K562 (cell line): ENCODE results near the gene NEDD4L. TPM values are rescaled to one million over a fixed set of nuclear protein-coding genes. Genes with fewer than 3 reads are reported as not detected.

Experiments
- ATAC-seq: fragments of 200-7000 bp; cut with Tn5 transposase; 3 replicates; pipeline ENCODE4 v1.9.1; 2020; ENCODE audit warnings: moderate library complexity
- BruUV-seq: library from RNA; stranded (reverse); fragments of 400-500 nt; replicated peaks from 2 replicates; lab custom pipeline; 2021; lab: Mats Ljungman, UMichigan
- CTCF ChIA-PET: fragments of 300-600 bp; formaldehyde crosslinking; extraction: SDS; loops from one replicate; lab custom pipeline; 2021; ENCODE audit warnings: low intra/inter-chr PET ratio; lab: Yijun Ruan, JAX
- POLR2A ChIA-PET: fragments of 300-600, 350-650 bp; sonication (Branson Sonifier 250); formaldehyde crosslinking; extraction: SDS; loops from one replicate; lab custom pipeline; 2021; ENCODE audit warnings: antibody characterized with exemption, inconsistent platforms; lab: Yijun Ruan, JAX
- DNase-seq, 4 experiments: peaks; one replicate each; pipeline versions ENCODE4 v3.0.0 to v3.0.0-alpha.2; 2011 to 2018; ENCODE audit warnings: low spot score in 3 of 4, mixed read lengths in 3 of 4; ENCODE audit errors: extremely low read depth in 1 of 4
- FAIRE-seq: peaks from 2 replicates; lab custom pipeline; 2011; peaks lifted over from hg19 to GRCh38; lab: Jason Lieb, UNC
- H2AFZ ChIP-seq: 2 replicates; pipeline ENCODE4 v1.6.0; 2011; ENCODE audit warnings: low read depth, low read length, control low read depth, inconsistent platforms
- H3K27ac ChIP-seq: fragments of 200-600 bp; 3 replicates; pipeline ENCODE4 v1.8.0; 2011; ENCODE audit warnings: low read depth, mild to moderate bottlenecking, control low read depth, inconsistent platforms, low read length, moderate library complexity, mixed read lengths; ENCODE audit errors: extremely low read depth
- H3K27me3 ChIP-seq, 2 experiments: fragments of 300-600 bp in 1 of 2; 2 replicates in 1 of 2; 3 replicates in 1 of 2; pipeline versions ENCODE4 v1.6.0 to v1.8.0; 2011; ENCODE audit warnings: inconsistent platforms in 2 of 2, low read length in 2 of 2, mild to moderate bottlenecking in 1 of 2, mixed read lengths in 1 of 2, moderate library complexity in 1 of 2; ENCODE audit not compliant: control insufficient read depth in 2 of 2, insufficient read depth in 2 of 2
- H3K36me3 ChIP-seq: fragments of 300-600 bp; 3 replicates; pipeline ENCODE4 v1.8.0; 2011; ENCODE audit warnings: mild to moderate bottlenecking, low read length, inconsistent platforms; ENCODE audit not compliant: control insufficient read depth, insufficient read depth
- H3K4me1 ChIP-seq, 2 experiments: fragments of 200-600 bp in 1 of 2; replicated peaks in 1 of 2; 2 replicates in 1 of 2; 3 replicates in 1 of 2; pipeline versions ENCODE4 v1.5.1 to v1.8.0; 2011; ENCODE audit warnings: inconsistent platforms in 2 of 2, low read length in 2 of 2, mild to moderate bottlenecking in 1 of 2, mixed read lengths in 1 of 2, moderate library complexity in 1 of 2; ENCODE audit not compliant: control insufficient read depth in 2 of 2, insufficient read depth in 2 of 2
- H3K4me2 ChIP-seq: 2 replicates; pipeline ENCODE4 v1.6.1; 2011; ENCODE audit warnings: low read length, control low read depth, inconsistent platforms, mixed read lengths; ENCODE audit not compliant: insufficient read depth
- H3K4me3 ChIP-seq: fragments of 200-600 bp; sonication (generic), shearing (Covaris generic); 2 replicates; pipeline ENCODE4 v1.5.1; 2016; ENCODE audit warnings: control low read depth, inconsistent platforms
- H3K79me2 ChIP-seq: fragments of 200-600 bp; 3 replicates; pipeline ENCODE4 v1.8.0; 2011; ENCODE audit warnings: low read length, inconsistent platforms; ENCODE audit not compliant: control insufficient read depth, insufficient read depth
- H3K9ac ChIP-seq, 2 experiments: 2 replicates each; pipeline versions ENCODE4 v1.6.0 to v1.6.1; 2011; ENCODE audit warnings: low read depth in 2 of 2, low read length in 2 of 2, control low read depth in 1 of 2, inconsistent platforms in 1 of 2, mild to moderate bottlenecking in 1 of 2, mixed read lengths in 1 of 2; ENCODE audit not compliant: insufficient read depth in 1 of 2
- H3K9me1 ChIP-seq: one replicate; pipeline ENCODE4 v1.6.0; 2011; ENCODE audit warnings: inconsistent platforms, mild to moderate bottlenecking, low read length, moderate library complexity; ENCODE audit not compliant: control insufficient read depth, insufficient read depth
- H3K9me3 ChIP-seq: replicated peaks from 2 replicates; pipeline ENCODE4 v1.5.1; 2011; ENCODE audit warnings: low read depth, low read length, inconsistent platforms; ENCODE audit not compliant: control insufficient read depth, insufficient read depth
- H4K20me1 ChIP-seq: replicated peaks from 2 replicates; pipeline ENCODE4 v1.6.1; 2011; ENCODE audit warnings: low read length, inconsistent platforms, mixed read lengths; ENCODE audit not compliant: control insufficient read depth, insufficient read depth
- RCOR1 ChIP-seq, 2 experiments: IDR thresholded peaks; 2 replicates each; pipeline ENCODE4 v1.6.1; 2012; ENCODE audit warnings: low read depth in 2 of 2, low read length in 2 of 2, borderline replicate concordance in 1 of 2, improper control_type of control experiment in 1 of 2
- WGBS: fragments of 100-300 bp; shearing (Covaris generic); methylation state at CpG from one replicate; pipeline ENCODE4 v1.1.6; 2016; ENCODE audit warnings: low coverage, mixed read lengths; ENCODE audit not compliant: insufficient coverage; ENCODE audit errors: missing lambda C conversion rate; 5-methylcytosine and 5-hydroxymethylcytosine counted together
- in situ Hi-C: fragments of 300-500 bp; cut with MboI; formaldehyde crosslinking; loops from 4 replicates; pipeline ENCODE4 v1.15.0; 2018; ENCODE audit warnings: inconsistent platforms, mixed read lengths
- intact Hi-C: fragments of 100-400 bp; cut with micrococcal nuclease; formaldehyde crosslinking; loops from 2 replicates; pipeline ENCODE4 v1.14.2; 2022
- polyA plus RNA-seq, 8 experiments: library from polyadenylated mRNA; depleted of rRNA in 4 of 8; stranded (reverse) in 5 of 8; unstranded in 3 of 8; fragments of >200 nt; fragmentation: Nextera tagmentation in 2 of 8; fragmentation: Illumina TruSeq in 1 of 8; extraction: Ambion mirVana in 2 of 8; extraction: Trizol in 1 of 8; gene quantifications; 2 replicates each; pipeline versions ENCODE4 v1.2.1 to v1.2.3, GENCODE V29; 2011 to 2014; ENCODE audit warnings: inconsistent platforms in 1 of 8, missing spikeins in 1 of 8
- total RNA-seq, 7 experiments: library from RNA; depleted of rRNA in 6 of 7; stranded (reverse); fragments of >200 nt in 6 of 7; fragmentation: Illumina TruSeq in 2 of 7; extraction: Trizol in 2 of 7; gene quantifications; 2 replicates each; pipeline versions ENCODE4 v1.2.1 to v1.2.3, GENCODE V29; 2011 to 2021; ENCODE audit warnings: low replicate concordance in 1 of 7
- TF ChIP-seq, protein P1 (sequence below), 2 experiments: fragments of 450-650 bp in 1 of 2; sonication (generic) in 1 of 2; formaldehyde crosslinking in 1 of 2; IDR thresholded peaks in 1 of 2; conservative IDR thresholded peaks in 1 of 2; 2 replicates each; pipeline versions ENCODE4 v1.6.1 to v1.8.1; 2016 to 2023; ENCODE audit warnings: mild to moderate bottlenecking in 2 of 2, moderate library complexity in 2 of 2, inconsistent platforms in 1 of 2, missing genetic modification reagents in 1 of 2

Gene NEDD4L
- total and polyA plus RNA-seq, 9 of the 15 experiments (the other 6 are each of a cell fraction or from before 2014, with no cell fraction given), result 8.1 to 33.4 (median 19.9) TPM

DNA sequence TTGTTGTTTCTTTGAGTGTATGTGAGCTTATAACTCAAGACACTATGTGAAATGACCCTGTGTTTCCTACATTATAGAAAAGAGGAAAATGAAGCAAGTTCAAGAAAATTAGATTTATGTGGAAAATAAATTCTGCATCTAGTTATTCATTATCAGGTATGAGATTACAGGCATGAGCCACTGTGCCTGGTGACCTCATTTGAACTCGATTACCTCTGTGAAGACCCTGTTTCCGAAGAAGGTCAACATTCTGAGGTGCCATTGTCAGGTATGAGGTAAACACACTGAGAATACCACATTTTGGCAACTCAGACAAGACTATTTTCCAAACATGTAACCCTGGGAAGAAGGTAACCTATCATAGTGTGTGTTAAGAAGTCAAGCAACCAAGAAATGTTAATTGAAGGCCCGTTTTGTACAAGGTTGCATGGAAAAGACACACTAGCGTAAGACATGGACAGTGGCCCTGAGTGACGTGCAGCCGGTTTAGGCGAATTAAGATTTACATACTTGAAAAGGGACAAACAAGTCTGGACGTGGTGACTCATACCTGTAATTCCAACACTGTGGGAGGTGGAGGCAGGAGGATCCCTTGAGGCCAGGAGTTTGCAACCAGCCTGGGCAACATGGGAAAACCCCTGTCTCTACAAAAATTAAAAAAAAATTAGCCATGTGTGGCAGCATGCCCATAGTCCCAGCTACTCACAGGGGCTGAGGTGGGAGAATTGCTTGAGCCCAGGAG, 186.6 kb downstream of the NEDD4L start:
- ATAC-seq, result no peak

More for the DNA sequence above, 186.6 kb downstream of the NEDD4L start:
- Histone ChIP-seq H2AFZ (no peak overlapping the region), H3K4me1 (no peaks in the 10 kb centered on the region; a peak in 1 of 5 replicates), H3K9ac (no peak overlapping the region), H3K36me3 (peaks cover 3% of the 10 kb centered on the region; the same call in 1 of the 3 replicates), H3K27ac (no peak overlapping the region), H3K9me1 (no peaks in the 10 kb centered on the region), H3K4me3 (no peak overlapping the region), H3K27me3 (no peaks in the 10 kb centered on the region), H4K20me1 (no peaks in the 10 kb centered on the region; the same call in 1 of the 2 replicates), H3K4me2 (no peak overlapping the region), H3K79me2 (peaks cover 9% of the 10 kb centered on the region), H3K9me3 (no peaks in the 10 kb centered on the region)
- FAIRE-seq (no peak), DNase-seq (no peak)
- CTCF ChIA-PET, result no interaction called here
- BruUV-seq, result no TSS peak
- POLR2A ChIA-PET, result no interaction called here
- TF ChIP-seq, protein P1, sequence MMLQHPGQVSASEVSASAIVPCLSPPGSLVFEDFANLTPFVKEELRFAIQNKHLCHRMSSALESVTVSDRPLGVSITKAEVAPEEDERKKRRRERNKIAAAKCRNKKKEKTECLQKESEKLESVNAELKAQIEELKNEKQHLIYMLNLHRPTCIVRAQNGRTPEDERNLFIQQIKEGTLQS (IDR thresholded peaks at IDR 0.05), result 0 out of 2 replicates have a peak, but pooled peaks have one; percentile 10
- TF ChIP-seq, protein P1 (CRISPR knock-in tag; conservative IDR thresholded peaks at IDR 0.05), result no peak
- TF ChIP-seq RCOR1 (IDR thresholded peaks at IDR 0.05; ENCODE audit: borderline replicate concordance in 1 of 2, low read depth in 2 of 2, low read length in 2 of 2), result no peak
- in situ Hi-C loops, result no loop called here
- 65% methylated on average over 5 of the region's 8 CpGs for WGBS
- intact Hi-C loops, result loop anchor here (5.0 kb wide), 1 partner anchor 93 kb away; no protein-coding TSS in a partner anchor
